GM18526 (cell line): ENCODE measurements around the gene SERPINB12.

Source experiments
- POLR2A ChIP-seq: IDR thresholded peaks from 3 replicates; pipeline ENCODE4 v1.6.1; 2011; ENCODE audit not compliant: insufficient read length; ENCODE audit errors: extremely low read depth

SERPINB12 gene, protein sequence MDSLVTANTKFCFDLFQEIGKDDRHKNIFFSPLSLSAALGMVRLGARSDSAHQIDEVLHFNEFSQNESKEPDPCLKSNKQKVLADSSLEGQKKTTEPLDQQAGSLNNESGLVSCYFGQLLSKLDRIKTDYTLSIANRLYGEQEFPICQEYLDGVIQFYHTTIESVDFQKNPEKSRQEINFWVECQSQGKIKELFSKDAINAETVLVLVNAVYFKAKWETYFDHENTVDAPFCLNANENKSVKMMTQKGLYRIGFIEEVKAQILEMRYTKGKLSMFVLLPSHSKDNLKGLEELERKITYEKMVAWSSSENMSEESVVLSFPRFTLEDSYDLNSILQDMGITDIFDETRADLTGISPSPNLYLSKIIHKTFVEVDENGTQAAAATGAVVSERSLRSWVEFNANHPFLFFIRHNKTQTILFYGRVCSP

GRCh38 chr18:63542069-63542468 lies at the start of gene SERPINB12:
Gene SERPINB12 (plus strand): TSS chr18:63542369. CDS start chr18:63556160, 13,791 bp downstream.
- no peak for TF ChIP-seq POLR2A

DNA sequence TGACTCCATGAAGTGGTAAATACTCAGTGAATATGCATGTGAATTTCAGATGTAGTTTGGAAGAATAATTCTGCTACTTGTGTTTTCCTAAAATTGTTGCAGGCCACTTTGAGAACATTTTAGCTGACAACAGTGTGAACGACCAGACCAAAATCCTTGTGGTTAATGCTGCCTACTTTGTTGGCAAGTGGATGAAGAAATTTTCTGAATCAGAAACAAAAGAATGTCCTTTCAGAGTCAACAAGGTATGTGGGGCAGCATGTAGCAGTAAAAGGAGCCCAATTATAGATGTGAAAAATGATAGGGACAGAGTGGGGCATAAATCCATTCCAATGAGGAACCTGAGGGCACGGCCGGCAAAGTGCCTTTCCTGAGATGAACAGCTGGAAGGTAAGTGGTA lies 49.3 kb upstream of the SERPINB12 start:
- no peak for TF ChIP-seq POLR2A

DNA sequence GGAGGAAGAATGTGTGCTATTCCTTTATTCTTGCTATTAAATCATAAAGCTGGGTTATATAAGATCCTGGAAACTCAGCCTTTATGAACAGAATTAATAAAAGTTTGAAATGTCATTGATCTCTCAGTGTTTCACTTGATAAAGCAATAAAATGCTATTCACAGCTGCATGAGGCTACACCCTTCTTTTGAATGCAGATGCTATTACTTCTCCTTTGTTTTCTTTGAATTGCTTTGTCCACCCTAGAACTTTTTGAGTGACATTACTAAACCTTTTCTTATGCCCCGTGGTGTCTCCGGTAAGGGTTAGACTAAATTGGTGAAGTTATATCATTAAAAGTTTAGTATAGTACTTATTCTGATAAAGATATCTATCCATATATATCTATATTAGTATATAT lies 46.5 kb upstream of the SERPINB12 start:
- no peak for TF ChIP-seq POLR2A

- no peak for TF ChIP-seq POLR2A
Measured at GRCh38 chr18:63505566-63506335, 36.4 kb upstream of the SERPINB12 start.

GRCh38 chr18:63506336-63506646 lies 35.9 kb upstream of the SERPINB12 start:
- no peak for TF ChIP-seq POLR2A

DNA sequence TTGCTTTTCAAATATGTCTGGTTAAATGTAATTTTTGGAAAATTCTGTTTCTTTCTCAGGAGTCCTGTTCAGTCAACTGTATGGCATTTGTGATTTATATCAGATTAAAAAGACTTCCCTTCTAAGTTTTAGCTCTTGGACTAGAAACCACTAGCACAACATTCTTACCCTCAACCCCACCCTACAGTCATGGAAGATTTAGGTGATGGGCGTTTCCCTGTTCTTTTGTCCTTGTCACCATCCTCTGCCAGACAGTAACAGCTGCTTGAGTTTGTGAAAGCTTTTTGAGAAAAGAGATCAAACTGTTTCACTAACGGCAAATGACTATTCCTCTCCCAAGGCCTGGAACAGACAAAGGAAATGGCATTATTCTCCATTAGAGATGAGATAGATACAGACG lies 33.6 kb upstream of the SERPINB12 start:
- TF ChIP-seq POLR2A = no peak

DNA sequence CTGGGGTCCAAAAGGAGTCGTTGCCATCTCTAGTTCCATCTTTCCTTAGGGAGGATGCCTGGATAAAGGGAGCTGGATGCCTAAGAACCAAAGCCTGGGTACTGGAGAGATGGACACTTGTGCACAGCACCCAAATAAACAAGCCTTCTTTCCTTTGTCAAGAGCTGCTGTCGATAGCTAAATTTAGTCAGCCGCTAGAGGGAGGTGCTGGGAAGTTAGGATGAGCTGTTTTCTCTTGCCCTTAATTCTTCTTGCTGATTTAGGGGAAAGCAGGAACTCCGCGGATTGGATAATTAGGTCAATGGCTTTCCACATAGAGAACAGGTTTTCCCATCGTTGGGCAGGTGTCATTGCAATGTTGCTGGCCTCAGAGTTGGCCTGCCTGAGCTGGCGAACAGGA lies 30.9 kb upstream of the SERPINB12 start:
- no peak for TF ChIP-seq POLR2A

GRCh38 chr18:63514326-63514725 lies 27.8 kb upstream of the SERPINB12 start:
- no peak for TF ChIP-seq POLR2A

DNA sequence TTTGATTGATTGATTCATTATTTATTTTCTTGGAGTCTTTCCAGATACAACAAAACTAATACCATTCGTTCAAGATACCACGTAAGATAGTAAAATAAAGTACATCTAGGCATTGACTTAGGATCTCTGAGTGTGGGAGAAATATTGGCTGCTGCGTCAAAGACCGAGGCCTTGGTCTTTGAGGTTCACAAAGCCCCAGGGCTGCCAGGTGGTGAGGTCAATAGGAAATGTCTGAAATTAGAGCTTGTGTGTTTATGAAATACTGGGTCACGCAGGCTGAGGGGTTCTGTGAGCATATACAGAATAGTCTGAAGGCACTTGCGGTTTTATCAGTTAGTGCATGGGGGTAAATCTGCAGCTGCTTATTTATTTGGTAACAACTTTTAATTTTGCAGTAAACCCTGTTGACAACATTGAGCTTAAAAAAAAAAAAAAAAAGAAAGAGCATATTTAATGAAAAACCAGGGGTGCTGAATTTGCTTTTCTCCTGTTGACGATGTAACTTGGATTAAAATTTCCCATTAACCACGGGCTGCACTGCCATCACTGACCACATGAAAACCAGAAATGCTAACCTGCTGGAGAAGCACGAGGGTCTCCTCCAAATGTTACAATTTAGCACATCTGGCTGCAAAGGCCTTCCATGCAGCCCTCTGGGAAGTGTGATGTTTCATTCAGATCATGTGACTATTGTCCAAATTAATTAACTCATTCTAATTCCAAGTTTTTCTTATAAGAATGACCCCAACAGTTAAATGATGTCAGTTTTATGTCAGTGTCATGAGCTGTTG lies 27.1 kb upstream of the SERPINB12 start:
- TF ChIP-seq POLR2A = no peak

DNA sequence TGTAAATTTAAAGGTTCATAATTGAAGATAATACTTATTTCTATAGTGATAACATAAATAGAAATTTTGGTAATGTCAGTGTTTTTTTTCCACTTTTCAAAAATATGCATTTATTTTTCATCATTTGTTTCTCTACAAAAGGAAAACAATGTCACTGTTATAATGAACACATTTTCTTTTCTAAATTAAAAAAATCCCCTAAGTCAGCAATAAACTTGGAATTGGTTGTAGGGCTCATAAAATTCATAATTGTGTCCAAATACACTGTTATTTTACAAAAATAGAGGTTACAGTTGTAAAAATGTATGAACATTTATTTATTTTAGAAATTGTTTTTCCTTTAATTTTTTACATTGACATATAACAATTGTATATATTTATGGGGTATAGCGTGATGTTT lies 26.4 kb upstream of the SERPINB12 start:
- TF ChIP-seq POLR2A = no peak

DNA sequence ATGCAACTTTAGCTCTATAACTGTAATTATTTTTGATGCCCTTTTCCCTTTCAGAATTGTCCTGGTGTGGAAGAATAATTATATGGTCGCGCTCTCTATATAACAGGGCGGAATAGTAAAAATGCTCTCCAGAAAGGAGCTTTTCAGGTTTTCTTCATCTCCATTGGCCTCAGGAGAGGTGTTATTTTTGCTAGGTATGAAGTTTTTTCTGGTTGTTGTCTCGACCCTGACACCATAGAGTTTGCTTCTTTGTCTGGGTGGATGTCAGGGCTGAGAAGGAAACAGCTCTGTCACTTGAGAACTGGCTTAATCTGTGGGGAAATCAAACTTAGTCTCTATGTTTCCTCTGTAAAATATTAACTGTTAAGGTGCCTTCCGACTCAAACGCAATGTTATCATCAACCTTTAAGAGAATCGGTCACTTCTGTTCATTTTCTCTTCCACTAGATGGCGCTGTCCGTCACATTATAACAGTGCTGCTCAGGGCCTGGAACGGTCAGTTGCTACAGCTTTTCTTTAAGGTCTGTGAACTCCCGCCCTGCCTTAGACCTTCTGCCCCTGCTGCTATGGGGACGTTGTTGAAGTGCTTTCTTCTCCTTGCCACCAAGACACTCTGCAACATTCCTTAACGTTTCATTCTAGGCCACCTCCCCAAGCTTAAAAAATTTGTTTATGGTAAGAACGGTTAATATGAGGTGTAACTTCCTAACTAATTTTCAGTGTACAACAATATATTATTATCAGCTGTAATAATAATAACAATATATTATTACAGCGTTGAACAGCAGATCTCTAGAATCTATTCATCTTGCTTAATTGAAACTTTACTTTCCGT lies 23.8 kb upstream of the SERPINB12 start:
- no peak for TF ChIP-seq POLR2A

DNA sequence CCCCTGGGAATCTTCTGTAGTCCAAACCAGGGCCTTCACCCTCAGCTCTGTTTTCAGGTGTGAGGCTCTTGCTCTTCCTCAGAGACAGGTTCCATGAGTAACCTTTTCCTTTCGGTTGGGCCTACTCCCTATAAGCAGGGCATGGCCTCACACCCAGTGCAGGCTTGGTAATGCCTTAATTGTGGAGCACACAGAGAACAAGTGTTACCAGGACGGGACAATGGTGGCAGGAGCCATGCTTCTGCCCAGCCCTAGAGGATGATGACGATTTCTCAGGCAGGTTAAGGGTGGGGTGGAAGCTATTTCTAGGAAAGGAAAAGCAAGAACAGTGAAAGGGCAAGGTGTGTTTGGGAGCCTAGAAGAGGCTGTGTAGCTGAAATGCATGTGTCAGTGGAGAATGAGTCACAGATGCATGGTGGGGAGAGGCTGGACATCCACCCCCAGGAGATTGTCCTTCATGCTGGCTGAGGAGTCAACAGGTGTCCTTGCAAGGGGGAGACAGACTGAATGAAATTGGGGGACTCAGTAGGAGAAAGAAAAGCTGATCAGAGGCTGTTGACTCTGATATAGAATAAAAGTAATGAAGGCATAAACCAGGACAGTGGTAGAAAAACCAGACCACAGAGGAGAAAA lies 22.0 kb upstream of the SERPINB12 start:
- no peak for TF ChIP-seq POLR2A

GRCh38 chr18:63523660-63524059 lies 18.5 kb upstream of the SERPINB12 start:
- TF ChIP-seq POLR2A = no peak

GRCh38 chr18:63527251-63527650 lies 14.9 kb upstream of the SERPINB12 start:
- TF ChIP-seq POLR2A = no peak
